Subcutaneous adipose tissue (tissue), 4 donors: ENCODE results near the gene TMEM52B. TPM values are rescaled to one million over a fixed set of nuclear protein-coding genes. Genes with fewer than 3 reads are reported as not detected.

ENCODE experiments used
- total RNA-seq, 4 donors: library from RNA; depleted of rRNA; stranded (reverse); fragments of >200 nt; gene quantifications; one replicate each; pipeline ENCODE4 v1.1.0, GENCODE V29; 2016
- TF ChIP-seq, protein P1 (sequence below): fragments of 450-650 bp; IDR thresholded peaks from one replicate; pipeline ENCODE4 v1.5.1; 2016; ENCODE audit warnings: low read depth, mild to moderate bottlenecking, control low read depth, antibody characterized with exemption, moderate library complexity

The TMEM52B gene
- total RNA-seq, 4 donors from 2014 or later, result 0.85 TPM; not detected in 3

DNA sequence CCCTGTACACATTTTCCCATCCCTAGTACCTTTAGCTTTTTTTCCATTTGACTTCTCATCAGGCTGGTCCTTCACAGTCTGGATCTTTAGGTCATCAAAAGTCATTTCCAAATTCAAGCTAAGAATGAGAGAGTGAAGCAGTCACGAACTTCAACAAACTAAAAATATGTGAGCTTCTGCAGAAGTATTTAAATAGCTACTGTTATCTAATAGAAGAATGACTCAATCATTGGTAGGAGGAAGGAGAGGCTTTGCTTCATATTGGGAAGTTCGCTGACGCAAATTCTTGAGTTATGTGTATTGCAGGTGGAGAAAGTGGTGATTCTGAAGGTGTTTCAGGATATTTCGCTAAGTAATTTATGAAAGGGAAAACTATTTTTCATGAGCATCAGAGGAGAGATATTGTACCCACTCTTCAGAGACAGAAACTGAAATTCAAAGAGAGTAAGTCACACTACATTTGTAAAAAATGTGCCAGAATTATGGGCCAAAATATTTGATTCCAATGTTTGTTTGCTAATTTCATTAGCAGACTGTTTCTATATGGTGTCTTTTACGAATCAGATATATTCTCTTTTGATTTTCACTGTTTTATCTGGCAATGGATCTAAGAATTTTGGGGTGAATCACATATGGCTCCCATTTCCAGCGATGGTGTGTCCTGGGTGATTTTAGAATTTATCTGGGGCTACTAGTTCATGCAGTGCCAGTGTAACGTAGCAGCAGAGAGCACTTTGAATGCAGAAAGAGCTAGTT is 6.7 kb upstream of the TMEM52B start, which contains the start of gene OLR1:
Gene OLR1 (minus strand): TSS at position 160 of the 756 bp plus-strand sequence. CDS start 55 bp downstream, at position 105.
- TF ChIP-seq, protein P1, sequence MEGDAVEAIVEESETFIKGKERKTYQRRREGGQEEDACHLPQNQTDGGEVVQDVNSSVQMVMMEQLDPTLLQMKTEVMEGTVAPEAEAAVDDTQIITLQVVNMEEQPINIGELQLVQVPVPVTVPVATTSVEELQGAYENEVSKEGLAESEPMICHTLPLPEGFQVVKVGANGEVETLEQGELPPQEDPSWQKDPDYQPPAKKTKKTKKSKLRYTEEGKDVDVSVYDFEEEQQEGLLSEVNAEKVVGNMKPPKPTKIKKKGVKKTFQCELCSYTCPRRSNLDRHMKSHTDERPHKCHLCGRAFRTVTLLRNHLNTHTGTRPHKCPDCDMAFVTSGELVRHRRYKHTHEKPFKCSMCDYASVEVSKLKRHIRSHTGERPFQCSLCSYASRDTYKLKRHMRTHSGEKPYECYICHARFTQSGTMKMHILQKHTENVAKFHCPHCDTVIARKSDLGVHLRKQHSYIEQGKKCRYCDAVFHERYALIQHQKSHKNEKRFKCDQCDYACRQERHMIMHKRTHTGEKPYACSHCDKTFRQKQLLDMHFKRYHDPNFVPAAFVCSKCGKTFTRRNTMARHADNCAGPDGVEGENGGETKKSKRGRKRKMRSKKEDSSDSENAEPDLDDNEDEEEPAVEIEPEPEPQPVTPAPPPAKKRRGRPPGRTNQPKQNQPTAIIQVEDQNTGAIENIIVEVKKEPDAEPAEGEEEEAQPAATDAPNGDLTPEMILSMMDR, result no peak

DNA sequence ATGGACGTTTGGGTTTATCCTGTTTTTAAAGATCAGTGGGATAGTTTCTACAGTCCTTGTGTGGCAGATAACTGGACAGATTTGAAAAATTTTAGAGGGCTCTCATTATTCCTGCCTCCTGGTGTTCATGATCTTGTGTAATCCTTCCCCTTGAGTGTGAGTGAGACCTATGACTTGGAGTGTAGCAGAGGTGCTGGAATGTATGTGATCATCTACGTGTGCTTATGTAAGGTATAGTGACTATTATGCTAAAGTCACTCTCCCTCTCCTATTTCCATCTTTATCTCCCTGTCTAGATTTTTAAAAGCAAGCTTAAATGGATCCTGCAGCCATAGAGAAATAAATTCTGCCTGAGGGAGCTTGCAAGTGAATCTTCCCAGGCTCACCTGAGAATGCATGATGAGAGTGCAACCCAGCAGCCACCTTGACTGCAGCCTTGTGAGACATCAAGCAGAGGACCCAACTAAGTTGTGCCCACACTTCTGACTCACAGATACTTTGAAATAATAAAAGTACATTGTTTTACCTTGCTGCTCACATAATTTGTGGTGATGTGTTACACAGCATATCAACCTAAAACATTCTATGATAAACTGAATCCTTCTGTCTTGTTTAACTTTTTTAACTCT is 3.7 kb upstream of the TMEM52B start:
- TF ChIP-seq, protein P1, result no peak

DNA sequence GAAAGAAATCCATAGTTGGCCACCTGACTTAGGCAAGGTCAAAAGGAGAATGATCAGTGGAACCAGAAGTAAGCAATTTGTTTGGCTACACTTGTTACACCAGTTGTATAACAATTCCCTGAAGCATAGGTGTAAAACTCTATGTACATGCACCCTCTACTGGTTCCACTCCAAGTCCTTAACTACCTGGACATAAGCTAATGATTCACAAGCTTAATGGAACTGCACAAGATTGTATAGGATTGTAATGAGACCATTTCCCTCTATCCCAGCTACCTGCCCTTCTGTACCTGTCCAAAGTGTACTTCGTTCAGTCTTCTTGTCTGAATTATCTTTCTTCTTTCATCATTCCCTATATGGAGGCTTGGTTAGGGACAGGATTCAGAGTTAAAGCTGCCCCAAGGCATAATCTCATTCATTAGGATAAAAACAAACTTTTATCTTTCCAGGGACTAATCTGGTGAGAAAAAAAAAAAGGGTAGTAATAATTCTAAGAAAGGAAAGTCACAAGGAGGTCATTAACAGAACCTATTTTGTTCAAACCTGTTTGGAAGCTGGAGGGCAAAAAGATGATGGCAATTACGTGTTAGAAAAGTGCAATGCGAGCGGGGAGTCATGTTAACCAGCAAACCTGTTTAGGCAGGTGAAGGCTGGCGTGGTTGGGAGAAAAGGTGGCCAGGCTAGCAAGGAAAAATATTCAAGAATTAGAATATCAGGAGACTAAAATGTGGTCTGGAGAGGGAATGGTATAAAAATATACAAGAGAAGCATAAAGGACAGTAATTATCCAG is 2.8 kb upstream of the TMEM52B start:
- TF ChIP-seq, protein P1, result no peak

DNA sequence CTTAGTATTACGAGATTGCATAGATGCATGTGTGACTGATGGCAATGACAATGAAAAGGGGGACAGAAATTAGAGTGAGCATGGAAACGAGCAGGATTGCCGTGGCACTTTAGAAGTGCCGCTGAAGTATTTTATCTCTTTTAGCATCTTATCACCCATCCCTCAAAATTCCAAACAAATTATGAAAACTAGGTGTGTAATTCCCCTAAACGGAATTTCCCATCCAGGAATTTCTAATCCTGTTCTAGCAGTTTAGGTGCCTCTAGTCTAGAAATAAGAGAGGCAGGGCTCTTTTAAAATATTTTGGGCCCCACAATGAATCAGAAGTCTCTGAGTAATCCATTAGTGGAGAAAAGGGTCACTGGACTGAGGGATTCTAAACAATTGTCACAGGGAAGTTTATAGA is 947 bp downstream of the TMEM52B start:
- TF ChIP-seq, protein P1, result no peak

DNA sequence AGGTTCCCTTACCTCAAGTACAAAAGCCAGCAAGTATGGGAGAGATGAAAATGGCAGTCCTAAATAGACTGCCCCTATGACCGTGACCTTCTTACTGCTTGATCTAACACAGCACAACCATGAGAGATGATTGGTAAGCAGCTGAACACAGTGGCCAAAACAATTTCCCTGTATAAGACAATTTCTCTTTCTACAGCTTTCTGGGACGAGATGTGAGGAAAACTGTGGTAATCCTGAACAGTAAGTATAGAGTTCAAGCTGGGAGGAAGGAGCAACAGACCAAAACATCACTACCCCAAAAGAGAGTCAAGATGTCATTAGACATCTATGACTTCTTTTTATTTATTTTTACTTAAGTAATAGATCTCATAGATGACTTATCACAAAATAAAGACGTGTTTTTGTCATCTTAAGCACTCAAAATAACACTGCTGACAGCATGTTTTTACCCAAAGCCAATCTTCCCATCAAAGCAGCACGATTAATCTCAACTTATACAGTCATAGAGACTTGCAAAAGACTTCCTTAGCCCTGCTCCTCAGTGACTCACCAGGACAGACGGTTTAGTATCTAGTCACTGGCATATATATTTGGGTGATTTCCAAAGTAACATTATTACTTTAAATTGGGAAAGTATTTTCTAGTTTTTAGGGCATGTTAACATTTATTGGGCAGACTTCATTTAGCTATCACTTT is 3.7 kb downstream of the TMEM52B start:
- TF ChIP-seq, protein P1, result no peak

DNA sequence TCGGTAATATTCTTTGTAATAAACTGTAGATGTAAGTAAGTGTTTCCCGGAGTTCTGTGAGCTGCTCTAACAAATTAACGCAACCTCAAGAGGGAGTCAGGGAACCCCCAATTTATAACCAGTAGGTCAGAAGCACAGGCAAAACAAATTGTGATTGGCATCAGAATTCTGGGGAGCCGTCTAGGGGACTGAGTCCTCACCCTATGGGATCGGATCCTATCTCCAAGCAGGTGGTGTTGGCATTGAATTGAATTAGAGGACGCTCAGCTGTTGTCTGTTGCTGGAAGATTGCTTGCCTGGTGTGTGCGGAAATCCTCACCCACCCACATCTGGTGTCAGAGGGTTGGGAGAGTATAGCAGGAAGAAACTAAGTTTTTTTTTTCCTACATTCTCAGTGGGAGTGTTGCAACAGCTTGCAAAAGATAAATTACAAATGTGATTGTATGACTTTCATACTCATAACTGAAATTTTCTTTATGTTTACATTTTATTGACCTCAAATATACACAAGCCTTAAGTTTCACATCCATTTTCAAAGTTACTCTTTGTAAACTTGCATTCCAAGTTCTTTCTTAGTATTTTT is 5.5 kb downstream of the TMEM52B start:
- TF ChIP-seq, protein P1, result no peak
